GM19035 (cell line): ENCODE measurements around the gene SBNO2.

Source experiments
- ATAC-seq: cut with Tn5 transposase; IDR thresholded peaks from one replicate; pipeline ENCODE4 v1.9.1; 2021; ENCODE audit not compliant: unreplicated experiment

The SBNO2 gene

GRCh38 chr19:1063030-1063908 lies 110.8 kb downstream of the SBNO2 start:
- ATAC-seq: no peak

GRCh38 chr19:1062387-1063029 lies 111.6 kb downstream of the SBNO2 start:
- ATAC-seq: no peak

DNA sequence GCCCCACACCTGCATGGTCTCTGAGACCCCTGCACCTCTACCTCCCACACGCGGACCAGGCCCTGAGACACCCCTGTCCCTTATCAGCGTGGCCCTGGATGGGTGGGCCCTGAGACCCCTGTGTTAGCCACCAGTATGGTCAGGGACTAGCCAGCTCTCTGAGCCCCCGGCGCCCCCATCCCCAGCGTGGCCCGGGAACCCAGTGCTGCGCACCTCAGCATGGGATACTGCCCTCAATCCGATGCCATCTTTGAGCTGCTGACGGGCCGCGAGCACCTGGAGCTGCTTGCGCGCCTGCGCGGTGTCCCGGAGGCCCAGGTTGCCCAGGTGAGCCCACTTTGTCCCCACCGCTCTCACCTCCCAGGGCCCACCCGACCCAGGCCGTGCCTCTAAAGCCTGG lies 112.1 kb downstream of the SBNO2 start:
- no peak for ATAC-seq

DNA sequence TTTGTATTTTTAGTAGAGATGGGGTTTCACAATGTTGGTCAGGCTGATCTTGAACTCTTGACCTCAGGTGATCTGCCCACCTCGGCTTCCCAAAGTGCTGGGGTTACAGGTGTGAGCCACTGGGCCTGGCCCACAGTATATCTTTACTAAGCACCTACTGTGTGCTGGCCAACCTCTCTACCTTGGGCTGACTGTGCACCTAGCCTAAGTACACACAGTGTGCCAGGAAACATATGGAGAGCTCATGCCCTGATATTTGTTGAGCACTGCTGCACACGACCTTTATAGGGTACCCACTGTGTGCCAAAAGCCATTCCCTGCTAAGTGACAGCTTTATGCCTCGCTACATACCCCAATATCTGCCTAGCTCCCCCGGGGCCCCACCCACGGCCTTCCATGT lies 113.4 kb downstream of the SBNO2 start:
- ATAC-seq: no peak

DNA sequence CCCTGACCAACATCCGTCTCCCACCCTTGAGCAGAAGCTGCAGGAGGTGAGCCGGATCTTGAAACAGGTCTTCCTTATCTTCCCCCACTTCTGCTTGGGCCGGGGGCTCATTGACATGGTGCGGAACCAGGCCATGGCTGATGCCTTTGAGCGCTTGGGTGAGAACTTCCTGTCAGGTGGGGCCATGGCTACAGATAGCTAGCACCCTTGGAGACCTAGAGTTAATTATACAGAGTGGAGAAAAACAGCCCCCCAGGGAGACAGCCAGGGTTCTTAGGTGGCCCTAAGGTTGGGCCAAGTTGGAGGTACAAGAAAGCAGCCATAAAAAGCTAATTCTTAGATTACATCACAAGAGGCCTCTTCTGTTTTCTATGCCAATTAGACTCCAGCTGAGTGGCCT lies 116.0 kb downstream of the SBNO2 start:
- ATAC-seq: no peak
